Kidney epithelial cell (primary cell): ENCODE results near the gene MORN5. TPM values are rescaled to one million over a fixed set of nuclear protein-coding genes. Genes with fewer than 3 reads are reported as not detected.

Experiments used
- DNase-seq: peaks from one replicate; pipeline ENCODE4 v3.0.0-alpha.2; 2010; ENCODE audit warnings: low read depth
- H3K27me3 ChIP-seq: 2 replicates; pipeline ENCODE4 v1.6.0; 2011; ENCODE audit warnings: low read length; ENCODE audit not compliant: control insufficient read depth, insufficient read depth
- H3K36me3 ChIP-seq: 2 replicates; pipeline ENCODE4 v1.5.1; 2011; ENCODE audit warnings: low read length; ENCODE audit not compliant: control insufficient read depth, insufficient read depth
- H3K4me3 ChIP-seq: 2 replicates; pipeline ENCODE4 v1.5.1; 2011; ENCODE audit warnings: low read depth, mild to moderate bottlenecking, control low read depth, low read length
- CTCF ChIP-seq: IDR thresholded peaks from 2 replicates; pipeline ENCODE4 v1.5.1; 2011; ENCODE audit warnings: mild to moderate bottlenecking, moderate library complexity, low read length, control low read depth, inconsistent platforms; ENCODE audit not compliant: insufficient read depth, poor library complexity, severe bottlenecking
- total RNA-seq: library from RNA; depleted of rRNA; stranded (reverse); fragments of >200 nt; gene quantifications from 2 replicates; pipeline ENCODE4 v1.2.3, GENCODE V29; 2015

Gene MORN5
- total RNA-seq, 1 donor from 2014 or later = not detected

DNA sequence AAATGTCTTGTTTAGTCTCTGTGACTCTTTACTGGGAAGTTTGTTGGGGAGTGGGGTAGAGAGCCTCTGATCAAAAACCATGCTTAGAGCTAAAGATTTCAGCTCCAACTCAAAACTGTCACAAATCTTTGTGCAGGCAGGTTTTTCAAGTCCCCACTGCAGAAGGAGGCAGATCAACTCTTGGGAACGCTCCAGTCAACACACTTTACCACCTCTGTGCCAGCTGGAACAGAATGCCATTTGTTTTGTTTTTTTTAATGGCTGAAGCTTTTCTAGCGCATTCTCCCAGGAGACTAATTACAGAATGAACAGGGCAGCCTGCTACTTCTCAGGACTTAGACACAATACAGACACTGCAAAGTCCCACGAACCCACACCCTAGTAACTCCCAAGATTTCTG lies 87.0 kb downstream of the MORN5 start:
- H3K4me3 ChIP-seq = no peak overlapping the region
- DNase-seq = no peak
- no peaks in the 10 kb centered on the region for H3K27me3 ChIP-seq
- no peak for TF ChIP-seq CTCF
- no peaks in the 10 kb centered on the region for H3K36me3 ChIP-seq

DNA sequence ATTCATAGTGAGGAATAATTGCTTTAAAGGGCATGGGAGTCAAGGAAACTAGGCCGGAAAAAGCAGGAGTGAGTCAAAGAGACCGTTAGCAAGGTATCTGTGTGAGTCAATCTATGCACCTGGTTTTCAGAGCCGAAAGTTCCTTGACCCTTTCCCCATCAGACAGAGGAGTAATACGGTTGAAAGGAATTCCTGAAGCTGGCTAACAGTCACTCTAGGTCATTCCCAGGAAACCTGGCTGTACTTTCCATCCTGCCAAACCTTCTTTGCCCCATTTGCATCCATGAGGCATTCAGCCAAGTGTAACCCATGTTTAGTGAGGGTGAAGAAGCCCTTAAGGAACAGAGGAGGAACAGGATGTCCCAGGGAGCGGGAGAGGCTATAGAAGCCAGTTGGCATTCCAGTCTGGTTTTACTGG lies 88.7 kb downstream of the MORN5 start:
- H3K27me3 ChIP-seq = no peaks in the 10 kb centered on the region
- no peak for TF ChIP-seq CTCF
- no peak overlapping the region for H3K4me3 ChIP-seq
- no peak for DNase-seq
- no peaks in the 10 kb centered on the region for H3K36me3 ChIP-seq

Other genes starting within 250 kb of the MORN5 start
- gene TTLL11, start 66.6 kb upstream of the MORN5 start, total RNA-seq = 3.7 and 4.2 TPM in 2 replicates
- gene NDUFA8, start 129 bp upstream of the MORN5 start, total RNA-seq = 37.3 and 42.7 TPM in 2 replicates
- gene LHX6, start 69.0 kb downstream of the MORN5 start, total RNA-seq = 0.07 and 0.84 TPM in 2 replicates
- gene RBM18, start 104.9 kb downstream of the MORN5 start, total RNA-seq = 17.9 and 21.1 TPM in 2 replicates
- 33.8 and 46.2 TPM in 2 replicates for gene MRRF, start 105.0 kb downstream of the MORN5 start, total RNA-seq
- gene PTGS1, start 211.1 kb downstream of the MORN5 start, total RNA-seq = 0.04 and 0.07 TPM in 2 replicates